HepG2 (cell line): ENCODE data around the gene ZNF527. TPM values are rescaled to one million over a fixed set of nuclear protein-coding genes. Genes with fewer than 3 reads are reported as not detected.
"Not testable (repeated sequence)": the region's sequence is repeated elsewhere in the genome, so short reads cannot be mapped to it uniquely, and the experiment has no call there.

ENCODE experiments used
- ATAC-seq: fragments of 200-7000 bp; cut with Tn5 transposase; 3 replicates; pipeline ENCODE4 v1.9.1; 2020; ENCODE audit warnings: mild to moderate bottlenecking, moderate library complexity
- BruUV-seq: library from RNA; stranded (reverse); fragments of 400-500 nt; replicated peaks from 2 replicates; lab custom pipeline; 2021; lab: Mats Ljungman, UMichigan
- CTCF ChIA-PET: fragments of 300-600 bp; formaldehyde crosslinking; extraction: SDS; loops from one replicate; lab custom pipeline; 2021; ENCODE audit warnings: low total read pairs, inconsistent platforms, low intra/inter-chr PET ratio; lab: Yijun Ruan, JAX
- POLR2A ChIA-PET: fragments of 350-600 bp; sonication (Branson Sonifier 250); formaldehyde crosslinking; loops from one replicate; lab custom pipeline; 2020; ENCODE audit warnings: antibody characterized with exemption, inconsistent platforms; lab: Yijun Ruan, JAX
- DNase-seq: peaks from one replicate; pipeline ENCODE4 v3.0.0-alpha.2; 2015; ENCODE audit warnings: low spot score
- FAIRE-seq: peaks from 3 replicates; lab custom pipeline; 2011; peaks lifted over from hg19 to GRCh38; lab: Jason Lieb, UNC
- H2AFZ ChIP-seq: one replicate; pipeline ENCODE4 v1.6.1; 2011; ENCODE audit warnings: low read length, inconsistent platforms
- H3K27ac ChIP-seq: fragments of 300-600 bp; 3 replicates; pipeline ENCODE4 v1.8.0; 2011; ENCODE audit warnings: mixed run types, mild to moderate bottlenecking, mixed read lengths, low read length, inconsistent platforms; ENCODE audit not compliant: insufficient read depth; ENCODE audit errors: extremely low read length
- H3K27me3 ChIP-seq, 2 experiments: fragments of 200-600 bp in 1 of 2; 2 replicates in 1 of 2; 3 replicates in 1 of 2; pipeline versions ENCODE4 v1.6.0 to v1.8.0; 2011; ENCODE audit warnings: low read length in 2 of 2, mild to moderate bottlenecking in 2 of 2, moderate library complexity in 2 of 2, inconsistent platforms in 1 of 2; ENCODE audit not compliant: insufficient read depth in 2 of 2, control insufficient read depth in 1 of 2
- H3K36me3 ChIP-seq, 2 experiments: fragments of 200-600 bp in 1 of 2; replicated peaks in 1 of 2; 2 replicates in 1 of 2; 3 replicates in 1 of 2; pipeline versions ENCODE4 v1.5.1 to v1.8.0; 2011; ENCODE audit warnings: low read length in 2 of 2, inconsistent platforms in 1 of 2; ENCODE audit not compliant: insufficient read depth in 2 of 2, control insufficient read depth in 1 of 2
- H3K4me1 ChIP-seq: 2 replicates; pipeline ENCODE4 v1.5.1; 2012; ENCODE audit warnings: low read length, inconsistent platforms; ENCODE audit not compliant: insufficient read depth
- H3K4me2 ChIP-seq: 2 replicates; pipeline ENCODE4 v1.6.0; 2011; ENCODE audit warnings: low read depth, low read length, inconsistent platforms
- H3K4me3 ChIP-seq, 3 experiments: fragments of 200-600 bp in 1 of 3; sonication (generic), shearing (Covaris generic) in 1 of 3; replicated peaks in 1 of 3; 2 replicates each; pipeline ENCODE4 v1.5.1; 2011 to 2016; ENCODE audit warnings: low read length in 3 of 3, inconsistent platforms in 2 of 3, low read depth in 2 of 3, mild to moderate bottlenecking in 2 of 3, control low read depth in 1 of 3, mixed read lengths in 1 of 3; ENCODE audit not compliant: insufficient read depth in 1 of 3
- H3K79me2 ChIP-seq: one replicate; pipeline ENCODE4 v1.6.1; 2011; ENCODE audit warnings: low read length, inconsistent platforms; ENCODE audit not compliant: insufficient read depth
- H3K9ac ChIP-seq: 2 replicates; pipeline ENCODE4 v1.6.0; 2011; ENCODE audit warnings: mild to moderate bottlenecking, low read depth, low read length, inconsistent platforms; ENCODE audit not compliant: insufficient read depth
- H3K9me3 ChIP-seq: 2 replicates; pipeline ENCODE4 v1.5.1; 2012; ENCODE audit warnings: mild to moderate bottlenecking, low read length
- H4K20me1 ChIP-seq: 2 replicates; pipeline ENCODE4 v1.6.0; 2011; ENCODE audit warnings: inconsistent platforms, mild to moderate bottlenecking, low read length, moderate library complexity; ENCODE audit not compliant: insufficient read depth
- ATF7-NPFF ChIP-seq: sonication (generic); formaldehyde crosslinking; IDR thresholded peaks from 2 replicates; pipeline ENCODE4 v1.8.1; 2023; ENCODE audit warnings: mild to moderate bottlenecking, low read depth, missing genetic modification reagents, moderate library complexity
- CREBL2 ChIP-seq: sonication (generic); formaldehyde crosslinking; IDR thresholded peaks from 2 replicates; pipeline ENCODE4 v1.8.1; 2023; ENCODE audit warnings: missing genetic modification reagents, mild to moderate bottlenecking, borderline replicate concordance
- MTF1 ChIP-seq: sonication (generic); formaldehyde crosslinking; IDR thresholded peaks from 2 replicates; pipeline ENCODE4 v1.5.0; 2020; ENCODE audit warnings: missing genetic modification reagents
- NONO ChIP-seq, 2 experiments: fragments of 450-650 bp in 1 of 2; sonication (generic) in 1 of 2; formaldehyde crosslinking in 1 of 2; IDR thresholded peaks in 1 of 2; conservative IDR thresholded peaks in 1 of 2; 2 replicates each; pipeline versions ENCODE4 v1.6.1 to v1.8.0; 2017 to 2022; ENCODE audit warnings: mild to moderate bottlenecking in 1 of 2, missing genetic modification reagents in 1 of 2, moderate library complexity in 1 of 2
- SIX4 ChIP-seq: sonication (generic); formaldehyde crosslinking; IDR thresholded peaks from 2 replicates; pipeline ENCODE4 v1.4.0; 2020; ENCODE audit warnings: missing genetic modification reagents
- ZNF513 ChIP-seq: sonication (generic); formaldehyde crosslinking; conservative IDR thresholded peaks from 2 replicates; pipeline ENCODE4 v1.5.0; 2020; ENCODE audit warnings: missing genetic modification reagents
- ZNF609 ChIP-seq: sonication (generic); formaldehyde crosslinking; IDR thresholded peaks from 2 replicates; pipeline ENCODE4 v1.4.0; 2020; ENCODE audit warnings: mild to moderate bottlenecking, missing genetic modification reagents, borderline replicate concordance
- WGBS: methylation state at CpG from one replicate; pipeline ENCODE4 v1.1.6; 2017; ENCODE audit warnings: low lambda C conversion rate; 5-methylcytosine and 5-hydroxymethylcytosine counted together
- in situ Hi-C: cut with HindIII; loops from 2 replicates; pipeline ENCODE4 v1.10.0; 2017; ENCODE audit warnings: low pct_unique_long_range_greater_than_20kb; ENCODE audit not compliant: extremely low pct_ligation_motif_present
- intact Hi-C: fragments of 100-400 bp; cut with micrococcal nuclease; formaldehyde crosslinking; loops from one replicate; pipeline ENCODE4 v1.10.0; 2022; ENCODE audit not compliant: unreplicated experiment
- polyA plus RNA-seq, 8 experiments: library from polyadenylated mRNA; depleted of rRNA in 3 of 8; stranded (reverse) in 7 of 8; unstranded in 1 of 8; fragments of >200 nt; fragmentation: Illumina TruSeq in 4 of 8; extraction: Trizol in 4 of 8; gene quantifications; 2 replicates each; pipeline versions ENCODE4 v1.2.1 to v1.2.3, GENCODE V29; 2011 to 2016; ENCODE audit warnings: low read depth in 4 of 8, missing spikeins in 1 of 8, mixed read lengths in 1 of 8; ENCODE audit not compliant: insufficient read depth in 1 of 8
- total RNA-seq, 5 experiments: library from RNA; depleted of rRNA; stranded (reverse); fragments of >200 nt; fragmentation: Illumina TruSeq; extraction: Trizol; gene quantifications; 2 replicates each; pipeline ENCODE4 v1.2.3, GENCODE V29; 2016; ENCODE audit warnings: low read depth in 1 of 5

The ZNF527 gene
- total and polyA plus RNA-seq, 2 of the 13 experiments (the other 11 are each of a cell fraction or from before 2014, with no cell fraction given), result 1.0 to 3.5 TPM

GRCh38 chr19:37389234-37389633, 18.3 kb downstream of the ZNF527 start (continued):
- TF ChIP-seq ZNF609 (CRISPR knock-in tag) (no peak), CREBL2 (CRISPR knock-in tag) (no peak), NONO (IDR thresholded peaks at IDR 0.05) (no peak), NONO (CRISPR knock-in tag; conservative IDR thresholded peaks at IDR 0.05) (no peak), MTF1 (CRISPR knock-in tag) (no peak), ZNF513 (CRISPR knock-in tag) (no peak), SIX4 (no peak), ATF7-NPFF (CRISPR knock-in tag) (no peak)

DNA sequence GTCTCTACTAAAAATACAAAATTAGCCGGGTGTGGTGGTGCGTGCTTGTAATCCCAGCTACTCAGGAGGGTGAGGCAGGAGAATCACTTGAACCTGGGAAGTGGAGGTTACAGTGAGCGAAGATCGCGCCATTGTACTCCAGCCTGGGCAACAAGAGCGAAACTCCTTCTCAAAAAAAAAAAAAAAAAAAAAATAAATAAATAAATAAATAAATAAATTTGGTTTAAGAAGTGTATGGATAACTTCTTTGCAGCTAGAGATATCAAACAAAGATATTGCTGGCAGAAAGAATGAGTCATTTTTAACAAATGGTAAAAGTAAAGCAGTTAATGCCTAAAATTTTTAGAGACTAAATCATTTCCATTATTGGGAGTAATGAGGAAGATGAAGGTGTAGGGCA, 20.5 kb downstream of the ZNF527 start:
- DNase-seq, ATAC-seq, H3K4me1 ChIP-seq, POLR2A ChIA-PET, H3K4me3 ChIP-seq, intact Hi-C loops, H3K27ac ChIP-seq, BruUV-seq, H3K9ac ChIP-seq, H4K20me1 ChIP-seq, H3K4me2 ChIP-seq, FAIRE-seq, CTCF ChIA-PET, H3K27me3 ChIP-seq, H2AFZ ChIP-seq, H3K79me2 ChIP-seq, in situ Hi-C loops: not testable (repeated sequence)
- H3K9me3 ChIP-seq, result peaks cover 90% of the 10 kb centered on the region
- peaks cover 0 to 12% of the 10 kb centered on the region in 2 experiments; a peak in 1 of 5 replicates for H3K36me3 ChIP-seq
- WGBS, result 98% methylated on average over 6 of the region's 6 CpGs
